HEK293 (cell line): ENCODE data around the gene SGSM2.

Source experiments
- CTCF ChIA-PET: fragments of 350-600 bp; formaldehyde crosslinking; extraction: SDS; loops from one replicate; lab custom pipeline; 2021; ENCODE audit warnings: antibody characterized with exemption; lab: Yijun Ruan, JAX
- POLR2A ChIA-PET: fragments of 300-600 bp; formaldehyde crosslinking; extraction: SDS; loops from one replicate; lab custom pipeline; 2020; ENCODE audit warnings: antibody characterized with exemption, inconsistent platforms; lab: Yijun Ruan, JAX
- H3K27ac ChIP-seq: fragments of 200-500 bp; sonication (Bioruptor generic); 2 replicates; pipeline ENCODE4 v1.5.1; 2014; ENCODE audit warnings: low read depth, low read length, control low read depth, inconsistent platforms; ENCODE audit errors: extremely low read depth
- H3K36me3 ChIP-seq, 2 experiments: fragments of 200-500 bp in 1 of 2; sonication (Bioruptor generic) in 1 of 2; 1 replicate in 1 of 2; 2 replicates in 1 of 2; pipeline ENCODE4 v1.5.1; 2014 to 2017; ENCODE audit warnings: inconsistent platforms in 2 of 2, low read length in 2 of 2; ENCODE audit not compliant: control insufficient read depth in 2 of 2, insufficient read depth in 1 of 2
- H3K4me1 ChIP-seq: fragments of 200-500 bp; sonication (Bioruptor generic); 2 replicates; pipeline ENCODE4 v1.5.1; 2014; ENCODE audit warnings: mild to moderate bottlenecking, low read length, inconsistent platforms; ENCODE audit not compliant: control insufficient read depth, insufficient read depth
- H3K4me3 ChIP-seq: 2 replicates; pipeline ENCODE4 v1.5.1; 2011; ENCODE audit warnings: low read depth, mild to moderate bottlenecking, control low read depth, low read length, moderate library complexity
- H3K9me3 ChIP-seq: fragments of 200-500 bp; sonication (Bioruptor generic); 2 replicates; pipeline ENCODE4 v1.5.1; 2014; ENCODE audit warnings: low read depth, low read length, inconsistent platforms; ENCODE audit not compliant: control insufficient read depth, insufficient read depth
- FEZF1 ChIP-seq: fragments of 450-650 bp; formaldehyde crosslinking; IDR thresholded peaks from 2 replicates; pipeline ENCODE4 v1.5.1; 2016; ENCODE audit warnings: missing biosample characterization, missing genetic modification characterization
- MZF1 ChIP-seq: fragments of 450-650 bp; formaldehyde crosslinking; IDR thresholded peaks from 2 replicates; pipeline ENCODE4 v1.5.1; 2017; ENCODE audit warnings: missing biosample characterization, missing genetic modification characterization, borderline replicate concordance
- TCF7L2 ChIP-seq: IDR thresholded peaks from 2 replicates; pipeline ENCODE4 v1.6.1; 2011; ENCODE audit warnings: low read depth, mild to moderate bottlenecking, inconsistent platforms, low read length, moderate library complexity, borderline replicate concordance
- ZBTB17 ChIP-seq: fragments of 450-650 bp; formaldehyde crosslinking; IDR thresholded peaks from 2 replicates; pipeline ENCODE4 v1.5.1; 2016; ENCODE audit warnings: missing biosample characterization, missing genetic modification characterization
- ZBTB8A ChIP-seq: fragments of 450-650 bp; formaldehyde crosslinking; IDR thresholded peaks from 2 replicates; pipeline ENCODE4 v1.5.1; 2016; ENCODE audit warnings: missing biosample characterization, missing genetic modification characterization
- ZNF10 ChIP-seq: fragments of 450-650 bp; formaldehyde crosslinking; IDR thresholded peaks from 2 replicates; pipeline ENCODE4 v1.5.1; 2017; ENCODE audit warnings: missing biosample characterization, missing genetic modification characterization
- ZNF174 ChIP-seq: fragments of 450-650 bp; formaldehyde crosslinking; IDR thresholded peaks from 2 replicates; pipeline ENCODE4 v1.5.0; 2017; ENCODE audit warnings: missing biosample characterization, mild to moderate bottlenecking, missing genetic modification characterization
- ZNF202 ChIP-seq: fragments of 450-650 bp; formaldehyde crosslinking; IDR thresholded peaks from 2 replicates; pipeline ENCODE4 v1.5.1; 2016; ENCODE audit warnings: missing biosample characterization, missing genetic modification characterization, borderline replicate concordance
- ZNF214 ChIP-seq: fragments of 450-650 bp; formaldehyde crosslinking; IDR thresholded peaks from 2 replicates; pipeline ENCODE4 v1.5.1; 2017; ENCODE audit warnings: missing biosample characterization, mild to moderate bottlenecking, missing genetic modification characterization, borderline replicate concordance
- ZNF23 ChIP-seq: fragments of 450-650 bp; formaldehyde crosslinking; IDR thresholded peaks from 2 replicates; pipeline ENCODE4 v1.5.1; 2016; ENCODE audit warnings: missing biosample characterization, missing genetic modification characterization, borderline replicate concordance
- ZNF404 ChIP-seq: fragments of 450-650 bp; formaldehyde crosslinking; IDR thresholded peaks from 2 replicates; pipeline ENCODE4 v1.5.1; 2017; ENCODE audit warnings: missing biosample characterization, missing genetic modification characterization
- ZNF426 ChIP-seq: fragments of 450-650 bp; formaldehyde crosslinking; IDR thresholded peaks from 2 replicates; pipeline ENCODE4 v1.5.1; 2017; ENCODE audit warnings: missing biosample characterization, missing genetic modification characterization, mild to moderate bottlenecking, inconsistent platforms, moderate library complexity
- ZNF433 ChIP-seq: fragments of 450-650 bp; formaldehyde crosslinking; IDR thresholded peaks from 2 replicates; pipeline ENCODE4 v1.5.1; 2016; ENCODE audit warnings: missing biosample characterization, missing genetic modification characterization, low read depth
- ZNF473 ChIP-seq: fragments of 450-650 bp; formaldehyde crosslinking; IDR thresholded peaks from 2 replicates; pipeline ENCODE4 v1.5.1; 2017; ENCODE audit warnings: missing biosample characterization, missing genetic modification characterization
- ZNF510 ChIP-seq: fragments of 450-650 bp; formaldehyde crosslinking; IDR thresholded peaks from 2 replicates; pipeline ENCODE4 v1.5.1; 2018; ENCODE audit warnings: mild to moderate bottlenecking, missing genetic modification characterization, missing biosample characterization; ENCODE audit not compliant: insufficient replicate concordance
- ZNF629 ChIP-seq: fragments of 450-650 bp; formaldehyde crosslinking; IDR thresholded peaks from 2 replicates; pipeline ENCODE4 v1.5.1; 2017; ENCODE audit warnings: missing biosample characterization, missing genetic modification characterization
- ZSCAN30 ChIP-seq: fragments of 450-650 bp; IDR thresholded peaks from 2 replicates; pipeline ENCODE4 v1.5.1; 2018; ENCODE audit warnings: missing biosample characterization, mild to moderate bottlenecking, missing genetic modification characterization, moderate library complexity
- TF ChIP-seq, protein P1 (sequence below): fragments of 450-650 bp; formaldehyde crosslinking; IDR thresholded peaks from 2 replicates; pipeline ENCODE4 v1.5.1; 2016; ENCODE audit warnings: missing biosample characterization, missing genetic modification characterization
- TF ChIP-seq, protein P2 (sequence below): fragments of 450-650 bp; formaldehyde crosslinking; IDR thresholded peaks from 2 replicates; pipeline ENCODE4 v1.5.1; 2016; ENCODE audit warnings: missing biosample characterization, missing genetic modification characterization
- TF ChIP-seq, protein P3 (sequence below): fragments of 450-650 bp; formaldehyde crosslinking; IDR thresholded peaks from 2 replicates; pipeline ENCODE4 v1.5.0; 2017; ENCODE audit warnings: missing biosample characterization, missing genetic modification characterization, borderline replicate concordance
- TF ChIP-seq, protein P4 (sequence below): fragments of 450-650 bp; formaldehyde crosslinking; IDR thresholded peaks from 2 replicates; pipeline ENCODE4 v1.5.1; 2016; ENCODE audit warnings: missing biosample characterization, missing genetic modification characterization
- TF ChIP-seq, protein P5 (sequence below): fragments of 450-650 bp; formaldehyde crosslinking; IDR thresholded peaks from 2 replicates; pipeline ENCODE4 v1.5.1; 2016; ENCODE audit warnings: missing biosample characterization, missing genetic modification characterization

Gene SGSM2

DNA sequence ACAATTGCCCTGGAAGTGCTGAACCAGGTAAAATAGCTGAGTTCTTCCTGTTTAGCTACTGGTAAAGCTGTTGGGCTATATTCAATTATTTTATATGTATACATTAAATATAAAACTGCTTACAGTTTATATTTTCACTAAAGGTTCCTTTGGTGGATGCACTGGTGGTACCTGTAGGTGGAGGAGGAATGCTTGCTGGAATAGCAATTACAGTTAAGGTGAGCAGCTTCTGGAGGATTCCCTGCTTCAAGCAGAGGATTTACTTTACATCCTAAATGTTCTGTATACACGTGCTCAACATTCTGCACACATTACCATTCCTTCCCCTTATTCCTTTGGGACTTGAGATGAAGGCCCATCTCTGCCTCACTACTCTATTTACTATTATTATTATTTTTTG is 15.9 kb upstream of the SGSM2 start (continued):
- TF ChIP-seq, protein P1, sequence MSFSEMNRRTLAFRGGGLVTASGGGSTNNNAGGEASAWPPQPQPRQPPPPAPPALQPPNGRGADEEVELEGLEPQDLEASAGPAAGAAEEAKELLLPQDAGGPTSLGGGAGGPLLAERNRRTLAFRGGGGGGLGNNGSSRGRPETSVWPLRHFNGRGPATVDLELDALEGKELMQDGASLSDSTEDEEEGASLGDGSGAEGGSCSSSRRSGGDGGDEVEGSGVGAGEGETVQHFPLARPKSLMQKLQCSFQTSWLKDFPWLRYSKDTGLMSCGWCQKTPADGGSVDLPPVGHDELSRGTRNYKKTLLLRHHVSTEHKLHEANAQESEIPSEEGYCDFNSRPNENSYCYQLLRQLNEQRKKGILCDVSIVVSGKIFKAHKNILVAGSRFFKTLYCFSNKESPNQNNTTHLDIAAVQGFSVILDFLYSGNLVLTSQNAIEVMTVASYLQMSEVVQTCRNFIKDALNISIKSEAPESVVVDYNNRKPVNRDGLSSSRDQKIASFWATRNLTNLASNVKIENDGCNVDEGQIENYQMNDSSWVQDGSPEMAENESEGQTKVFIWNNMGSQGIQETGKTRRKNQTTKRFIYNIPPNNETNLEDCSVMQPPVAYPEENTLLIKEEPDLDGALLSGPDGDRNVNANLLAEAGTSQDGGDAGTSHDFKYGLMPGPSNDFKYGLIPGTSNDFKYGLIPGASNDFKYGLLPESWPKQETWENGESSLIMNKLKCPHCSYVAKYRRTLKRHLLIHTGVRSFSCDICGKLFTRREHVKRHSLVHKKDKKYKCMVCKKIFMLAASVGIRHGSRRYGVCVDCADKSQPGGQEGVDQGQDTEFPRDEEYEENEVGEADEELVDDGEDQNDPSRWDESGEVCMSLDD, result no peak
- TF ChIP-seq, protein P2, sequence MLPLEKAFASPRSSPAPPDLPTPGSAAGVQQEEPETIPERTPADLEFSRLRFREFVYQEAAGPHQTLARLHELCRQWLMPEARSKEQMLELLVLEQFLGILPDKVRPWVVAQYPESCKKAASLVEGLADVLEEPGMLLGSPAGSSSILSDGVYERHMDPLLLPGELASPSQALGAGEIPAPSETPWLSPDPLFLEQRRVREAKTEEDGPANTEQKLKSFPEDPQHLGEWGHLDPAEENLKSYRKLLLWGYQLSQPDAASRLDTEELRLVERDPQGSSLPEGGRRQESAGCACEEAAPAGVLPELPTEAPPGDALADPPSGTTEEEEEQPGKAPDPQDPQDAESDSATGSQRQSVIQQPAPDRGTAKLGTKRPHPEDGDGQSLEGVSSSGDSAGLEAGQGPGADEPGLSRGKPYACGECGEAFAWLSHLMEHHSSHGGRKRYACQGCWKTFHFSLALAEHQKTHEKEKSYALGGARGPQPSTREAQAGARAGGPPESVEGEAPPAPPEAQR (tag by site-specific recombination), result no peak
- TF ChIP-seq FEZF1 (tag by site-specific recombination) (no peak), ZNF426 (tag by site-specific recombination) (no peak), ZNF10 (no peak), ZSCAN30 (tag by site-specific recombination) (no peak), ZNF202 (tag by site-specific recombination) (no peak), TCF7L2 (no peak), ZNF174 (tag by site-specific recombination) (no peak)
- TF ChIP-seq, all 188 proteins: peak for 0

DNA sequence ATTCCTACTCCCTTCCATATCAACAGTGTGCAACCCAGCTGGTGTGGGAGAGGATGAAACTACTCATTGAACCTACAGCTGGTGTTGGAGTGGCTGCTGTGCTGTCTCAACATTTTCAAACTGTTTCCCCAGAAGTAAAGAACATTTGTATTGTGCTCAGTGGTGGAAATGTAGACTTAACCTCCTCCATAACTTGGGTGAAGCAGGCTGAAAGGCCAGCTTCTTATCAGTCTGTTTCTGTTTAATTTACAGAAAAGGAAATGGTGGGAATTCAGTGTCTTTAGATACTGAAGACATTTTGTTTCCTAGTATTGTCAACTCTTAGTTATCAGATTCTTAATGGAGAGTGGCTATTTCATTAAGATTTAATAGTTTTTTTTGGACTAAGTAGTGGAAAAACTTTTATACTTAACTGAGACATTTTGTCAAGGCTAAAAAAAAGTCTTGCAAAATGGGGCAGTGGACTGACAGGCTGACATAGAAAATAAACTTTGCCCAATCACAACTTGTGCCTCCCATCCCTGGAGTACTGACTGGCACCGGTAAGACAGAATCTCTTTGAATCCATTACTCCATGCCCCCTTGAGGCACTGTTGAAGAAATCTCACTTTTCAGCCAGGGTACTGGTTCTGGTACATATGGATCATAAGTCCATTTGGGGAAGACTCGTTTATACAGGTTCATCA is 13.5 kb upstream of the SGSM2 start:
- no peaks in the 10 kb centered on the region for H3K9me3 ChIP-seq
- TF ChIP-seq ZNF629 (tag by site-specific recombination), result no peak
- TF ChIP-seq, protein P3, sequence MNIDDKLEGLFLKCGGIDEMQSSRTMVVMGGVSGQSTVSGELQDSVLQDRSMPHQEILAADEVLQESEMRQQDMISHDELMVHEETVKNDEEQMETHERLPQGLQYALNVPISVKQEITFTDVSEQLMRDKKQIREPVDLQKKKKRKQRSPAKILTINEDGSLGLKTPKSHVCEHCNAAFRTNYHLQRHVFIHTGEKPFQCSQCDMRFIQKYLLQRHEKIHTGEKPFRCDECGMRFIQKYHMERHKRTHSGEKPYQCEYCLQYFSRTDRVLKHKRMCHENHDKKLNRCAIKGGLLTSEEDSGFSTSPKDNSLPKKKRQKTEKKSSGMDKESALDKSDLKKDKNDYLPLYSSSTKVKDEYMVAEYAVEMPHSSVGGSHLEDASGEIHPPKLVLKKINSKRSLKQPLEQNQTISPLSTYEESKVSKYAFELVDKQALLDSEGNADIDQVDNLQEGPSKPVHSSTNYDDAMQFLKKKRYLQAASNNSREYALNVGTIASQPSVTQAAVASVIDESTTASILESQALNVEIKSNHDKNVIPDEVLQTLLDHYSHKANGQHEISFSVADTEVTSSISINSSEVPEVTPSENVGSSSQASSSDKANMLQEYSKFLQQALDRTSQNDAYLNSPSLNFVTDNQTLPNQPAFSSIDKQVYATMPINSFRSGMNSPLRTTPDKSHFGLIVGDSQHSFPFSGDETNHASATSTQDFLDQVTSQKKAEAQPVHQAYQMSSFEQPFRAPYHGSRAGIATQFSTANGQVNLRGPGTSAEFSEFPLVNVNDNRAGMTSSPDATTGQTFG, result no peak
- TF ChIP-seq ZNF433, result no peak
- TF ChIP-seq MZF1, result no peak
- TF ChIP-seq ZNF404 (tag by site-specific recombination), result no peak
- CTCF ChIA-PET, result interaction anchor here (1.1 to 1.5 kb wide), 2 partner anchors 13 to 21 kb away, joined by 3 read pairs; partner anchors contain the start of gene TSR1

DNA sequence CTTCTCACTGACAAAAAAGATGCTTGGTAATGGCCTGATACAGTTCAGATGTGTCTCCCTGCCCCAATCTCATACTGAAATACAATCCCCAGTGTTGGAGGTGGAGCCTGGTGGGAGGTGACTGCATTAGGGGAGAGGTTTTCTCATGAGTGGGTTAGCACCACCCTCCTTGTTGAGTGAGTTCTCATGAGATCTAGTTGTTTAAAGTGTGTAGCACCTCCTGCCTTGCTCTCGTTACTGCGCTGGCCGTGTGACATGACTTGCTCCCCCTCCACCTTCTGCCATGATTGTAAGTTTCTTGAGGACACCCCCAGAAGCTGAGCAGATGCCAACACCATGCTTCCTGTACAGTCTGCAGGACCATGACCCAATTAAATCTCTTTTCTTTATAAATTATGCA is 6.0 kb upstream of the SGSM2 start:
- POLR2A ChIA-PET, result interaction anchor here (0.8 to 1.2 kb wide), 2 partner anchors 12 to 28 kb away, joined by 3 read pairs; partner anchors contain the start of genes SMG6 and SRR
- H3K27ac ChIP-seq, result no peak overlapping the region
- CTCF ChIA-PET, result interaction anchor here (0.6 to 10.9 kb wide), 6 partner anchors 17 to 1393 kb away, joined by 3 to 110 read pairs (median 3); no protein-coding TSS in a partner anchor
- H3K36me3 ChIP-seq, result peaks cover 91% of the 10 kb centered on the region in 2 experiments
- no peaks in the 10 kb centered on the region for H3K9me3 ChIP-seq
- peaks cover 5% of the 10 kb centered on the region for H3K4me1 ChIP-seq
- no peak overlapping the region for H3K4me3 ChIP-seq
- TF ChIP-seq ZBTB17 (no peak), ZNF473 (tag by site-specific recombination) (no peak), ZNF510 (tag by site-specific recombination) (no peak), ZBTB8A (tag by site-specific recombination) (no peak), ZNF202 (tag by site-specific recombination) (no peak), ZNF23 (tag by site-specific recombination) (no peak), ZNF214 (tag by site-specific recombination) (no peak)
- TF ChIP-seq, protein P4, sequence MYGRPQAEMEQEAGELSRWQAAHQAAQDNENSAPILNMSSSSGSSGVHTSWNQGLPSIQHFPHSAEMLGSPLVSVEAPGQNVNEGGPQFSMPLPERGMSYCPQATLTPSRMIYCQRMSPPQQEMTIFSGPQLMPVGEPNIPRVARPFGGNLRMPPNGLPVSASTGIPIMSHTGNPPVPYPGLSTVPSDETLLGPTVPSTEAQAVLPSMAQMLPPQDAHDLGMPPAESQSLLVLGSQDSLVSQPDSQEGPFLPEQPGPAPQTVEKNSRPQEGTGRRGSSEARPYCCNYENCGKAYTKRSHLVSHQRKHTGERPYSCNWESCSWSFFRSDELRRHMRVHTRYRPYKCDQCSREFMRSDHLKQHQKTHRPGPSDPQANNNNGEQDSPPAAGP (tag by site-specific recombination), result no peak
- TF ChIP-seq, protein P5, sequence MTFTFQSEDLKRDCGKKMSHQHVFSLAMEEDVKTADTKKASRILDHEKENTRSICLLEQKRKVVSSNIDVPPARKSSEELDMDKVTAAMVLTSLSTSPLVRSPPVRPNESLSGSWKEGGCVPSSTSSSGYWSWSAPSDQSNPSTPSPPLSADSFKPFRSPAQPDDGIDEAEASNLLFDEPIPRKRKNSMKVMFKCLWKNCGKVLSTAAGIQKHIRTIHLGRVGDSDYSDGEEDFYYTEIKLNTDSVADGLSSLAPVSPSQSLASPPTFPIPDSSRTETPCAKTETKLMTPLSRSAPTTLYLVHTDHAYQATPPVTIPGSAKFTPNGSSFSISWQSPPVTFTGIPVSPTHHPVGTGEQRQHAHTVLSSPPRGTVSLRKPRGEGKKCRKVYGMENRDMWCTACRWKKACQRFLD, result no peak

More for the DNA sequence above, 13.5 kb upstream of the SGSM2 start:
- Histone ChIP-seq H3K4me1 (no peaks in the 10 kb centered on the region), H3K27ac (no peak overlapping the region), H3K36me3 (peaks cover 87 to 96% of the 10 kb centered on the region in 2 experiments), H3K4me3 (no peak overlapping the region)
- POLR2A ChIA-PET, result no interaction called here
